CD4-positive, alpha-beta T cell (primary cell): ENCODE results near the gene CAPRIN1. TPM values are rescaled to one million over a fixed set of nuclear protein-coding genes. Genes with fewer than 3 reads are reported as not detected.

Source experiments
- ATAC-seq: fragments of 200-7000 bp; cut with Tn5 transposase; one replicate; pipeline ENCODE4 v1.10.0; 2022; ENCODE audit warnings: mild to moderate bottlenecking; ENCODE audit not compliant: poor library complexity
- CTCF ChIA-PET: fragments of 350-600 bp; sonication (Branson Sonifier 250); formaldehyde crosslinking; loops from one replicate; lab custom pipeline; 2021; ENCODE audit warnings: antibody characterized with exemption, inconsistent platforms; lab: Charles Lee
- POLR2A ChIA-PET: fragments of 350-600 bp; sonication (Branson Sonifier 250); formaldehyde crosslinking; loops from one replicate; lab custom pipeline; 2021; ENCODE audit warnings: antibody characterized with exemption, inconsistent platforms; lab: Charles Lee
- DNase-seq, 14 experiments: peaks; one replicate each; pipeline ENCODE4 v3.0.0-alpha.2; 2013 to 2020; ENCODE audit warnings: mixed read lengths in 2 of 14
- H3K27ac ChIP-seq, 2 donors: one replicate each; pipeline versions ENCODE4 v1.5.1 to v1.7.0; 2013; ENCODE audit warnings: low read length in 2 of 2, low read depth in 1 of 2, mild to moderate bottlenecking in 1 of 2
- H3K27me3 ChIP-seq, 2 experiments: 1 replicate in 1 of 2; 2 replicates in 1 of 2; pipeline versions ENCODE4 v1.6.1 to v1.7.0; 2013; ENCODE audit warnings: low read length in 2 of 2, control low read depth in 1 of 2, mild to moderate bottlenecking in 1 of 2, moderate library complexity in 1 of 2; ENCODE audit not compliant: insufficient read depth in 2 of 2, control insufficient read depth in 1 of 2
- H3K36me3 ChIP-seq: one replicate; pipeline ENCODE4 v1.6.1; 2013; ENCODE audit warnings: low read length, control low read depth; ENCODE audit not compliant: insufficient read depth
- H3K4me1 ChIP-seq: one replicate; pipeline ENCODE4 v1.6.1; 2013; ENCODE audit warnings: low read length, control low read depth; ENCODE audit not compliant: insufficient read depth
- H3K4me3 ChIP-seq: one replicate; pipeline ENCODE4 v1.5.1; 2013; ENCODE audit warnings: mild to moderate bottlenecking, low read length, moderate library complexity
- H3K9me3 ChIP-seq, 2 experiments: 1 replicate in 1 of 2; 2 replicates in 1 of 2; pipeline versions ENCODE4 v1.6.1 to v1.7.0; 2013; ENCODE audit warnings: low read length in 2 of 2, mild to moderate bottlenecking in 2 of 2, control low read depth in 1 of 2, moderate library complexity in 1 of 2; ENCODE audit not compliant: control insufficient read depth in 1 of 2, insufficient read depth in 1 of 2
- H3K27ac Mint-ChIP-seq: one replicate; pipeline ENCODE4 v1.8.0; 2020; ENCODE audit warnings: mixed read lengths
- H3K27me3 Mint-ChIP-seq: one replicate; pipeline ENCODE4 v1.8.0; 2021; ENCODE audit warnings: mixed read lengths
- H3K36me3 Mint-ChIP-seq: one replicate; pipeline ENCODE4 v1.8.0; 2021; ENCODE audit warnings: low read depth, mixed read lengths
- H3K4me1 Mint-ChIP-seq: one replicate; pipeline ENCODE4 v1.8.0; 2021; ENCODE audit warnings: low read depth, mixed read lengths
- H3K4me3 Mint-ChIP-seq: one replicate; pipeline ENCODE4 v1.8.0; 2020; ENCODE audit warnings: mild to moderate bottlenecking, mixed read lengths
- H3K9me3 Mint-ChIP-seq: one replicate; pipeline ENCODE4 v1.8.0; 2020; ENCODE audit warnings: mixed read lengths
- intact Hi-C, 2 experiments: fragments of 100-400 bp; cut with DNase I in 1 of 2; cut with micrococcal nuclease in 1 of 2; formaldehyde crosslinking; loops; one replicate each; pipeline versions ENCODE4 v1.15.1 to v1.9.0; 2023 to 2025; cut with DNase I, micrococcal nuclease
- total RNA-seq, 174 experiments: library from RNA in 2 of 174; stranded (reverse) in 2 of 174; gene quantifications; one replicate each; pipeline ENCODE4 v1.2.3 and lab custom pipeline; 2021 to 2026
- TF ChIP-seq, protein P1 (sequence below): fragments of 200-600 bp; IDR thresholded peaks from one replicate; pipeline ENCODE4 v1.8.0; 2022; ENCODE audit warnings: antibody characterized with exemption, mild to moderate bottlenecking

CAPRIN1 gene
- total RNA-seq, 2 experiments from 2014 or later: 107 TPM

DNA sequence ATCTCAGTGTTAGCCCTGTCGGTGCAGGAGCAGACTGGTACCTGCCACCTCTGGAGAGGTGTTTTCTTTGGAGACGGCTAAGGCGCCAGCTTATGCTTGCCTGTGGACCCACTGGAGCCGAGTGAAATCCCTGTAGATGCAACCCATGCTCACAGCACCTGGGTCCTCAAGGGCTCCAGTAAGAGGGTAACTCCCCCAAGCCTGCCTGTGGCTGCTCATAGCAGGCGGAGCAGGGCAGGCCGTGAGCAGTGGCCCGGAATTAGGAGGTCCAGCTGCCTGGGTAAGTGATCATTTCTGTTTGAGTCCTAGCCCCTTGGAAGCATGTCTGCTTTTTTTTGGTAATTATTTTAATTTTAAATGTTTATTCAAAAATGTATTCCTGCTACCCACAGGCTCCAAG is 97.7 kb downstream of the CAPRIN1 start:
- TF ChIP-seq, protein P1, sequence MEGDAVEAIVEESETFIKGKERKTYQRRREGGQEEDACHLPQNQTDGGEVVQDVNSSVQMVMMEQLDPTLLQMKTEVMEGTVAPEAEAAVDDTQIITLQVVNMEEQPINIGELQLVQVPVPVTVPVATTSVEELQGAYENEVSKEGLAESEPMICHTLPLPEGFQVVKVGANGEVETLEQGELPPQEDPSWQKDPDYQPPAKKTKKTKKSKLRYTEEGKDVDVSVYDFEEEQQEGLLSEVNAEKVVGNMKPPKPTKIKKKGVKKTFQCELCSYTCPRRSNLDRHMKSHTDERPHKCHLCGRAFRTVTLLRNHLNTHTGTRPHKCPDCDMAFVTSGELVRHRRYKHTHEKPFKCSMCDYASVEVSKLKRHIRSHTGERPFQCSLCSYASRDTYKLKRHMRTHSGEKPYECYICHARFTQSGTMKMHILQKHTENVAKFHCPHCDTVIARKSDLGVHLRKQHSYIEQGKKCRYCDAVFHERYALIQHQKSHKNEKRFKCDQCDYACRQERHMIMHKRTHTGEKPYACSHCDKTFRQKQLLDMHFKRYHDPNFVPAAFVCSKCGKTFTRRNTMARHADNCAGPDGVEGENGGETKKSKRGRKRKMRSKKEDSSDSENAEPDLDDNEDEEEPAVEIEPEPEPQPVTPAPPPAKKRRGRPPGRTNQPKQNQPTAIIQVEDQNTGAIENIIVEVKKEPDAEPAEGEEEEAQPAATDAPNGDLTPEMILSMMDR: no peak
- no peak overlapping the region for H3K27ac ChIP-seq
- Mint-ChIP-seq H3K36me3 (peaks cover 48% of the 10 kb centered on the region), H3K9me3 (no peaks in the 10 kb centered on the region), H3K4me1 (peaks cover 5% of the 10 kb centered on the region), H3K27ac (no peak overlapping the region), H3K27me3 (no peaks in the 10 kb centered on the region), H3K4me3 (no peak overlapping the region)
- ATAC-seq (no peak), DNase-seq (no peak)
- peaks cover 59% of the 10 kb centered on the region for H3K36me3 ChIP-seq
- no peak overlapping the region for H3K4me3 ChIP-seq
- no peaks in the 10 kb centered on the region for H3K27me3 ChIP-seq
- H3K4me1 ChIP-seq: no peaks in the 10 kb centered on the region
- ChIA-PET CTCF (no interaction called here), POLR2A (no interaction called here)
- no peaks in the 10 kb centered on the region for H3K9me3 ChIP-seq
- intact Hi-C loops: no loop called here

DNA sequence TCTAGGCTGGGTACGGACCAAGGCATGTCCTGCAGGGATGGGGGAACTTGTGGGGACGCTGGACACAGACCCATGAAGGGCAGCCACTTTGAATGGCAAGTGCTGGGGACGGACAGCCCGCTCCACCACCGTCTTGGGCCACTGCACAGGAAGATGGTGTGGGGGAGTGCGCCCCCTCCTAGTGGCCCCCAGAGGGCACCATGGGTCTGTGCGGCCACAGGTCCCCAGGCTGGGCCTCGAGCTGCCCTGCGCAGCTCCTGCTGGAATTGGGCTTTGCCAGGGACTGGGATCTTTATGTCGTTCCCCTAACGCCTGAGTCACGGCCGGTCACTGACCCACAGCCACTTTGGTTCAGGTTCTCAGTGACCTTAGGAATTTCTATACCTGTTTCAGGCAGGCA is 98.3 kb downstream of the CAPRIN1 start:
- H3K27ac Mint-ChIP-seq: no peak overlapping the region
- ChIA-PET POLR2A (no interaction called here), CTCF (interaction anchor here (1.0 kb wide), 1 partner anchor 25 kb away, joined by 3 read pairs; no protein-coding TSS in a partner anchor)
- H3K36me3 Mint-ChIP-seq: peaks cover 43% of the 10 kb centered on the region
- intact Hi-C loops: no loop called here
- Histone ChIP-seq H3K27ac (no peak overlapping the region), H3K4me3 (no peak overlapping the region), H3K36me3 (peaks cover 54% of the 10 kb centered on the region), H3K9me3 (no peaks in the 10 kb centered on the region), H3K4me1 (no peaks in the 10 kb centered on the region), H3K27me3 (no peaks in the 10 kb centered on the region)
- H3K27me3 Mint-ChIP-seq: no peaks in the 10 kb centered on the region
- H3K9me3 Mint-ChIP-seq: no peaks in the 10 kb centered on the region
- peaks cover 5% of the 10 kb centered on the region for H3K4me1 Mint-ChIP-seq
- TF ChIP-seq, protein P1: no peak
- peak in 3 of 14 experiments; percentile 19 to 35 (median 31) for DNase-seq
- H3K4me3 Mint-ChIP-seq: no peak overlapping the region
- ATAC-seq: no peak

DNA sequence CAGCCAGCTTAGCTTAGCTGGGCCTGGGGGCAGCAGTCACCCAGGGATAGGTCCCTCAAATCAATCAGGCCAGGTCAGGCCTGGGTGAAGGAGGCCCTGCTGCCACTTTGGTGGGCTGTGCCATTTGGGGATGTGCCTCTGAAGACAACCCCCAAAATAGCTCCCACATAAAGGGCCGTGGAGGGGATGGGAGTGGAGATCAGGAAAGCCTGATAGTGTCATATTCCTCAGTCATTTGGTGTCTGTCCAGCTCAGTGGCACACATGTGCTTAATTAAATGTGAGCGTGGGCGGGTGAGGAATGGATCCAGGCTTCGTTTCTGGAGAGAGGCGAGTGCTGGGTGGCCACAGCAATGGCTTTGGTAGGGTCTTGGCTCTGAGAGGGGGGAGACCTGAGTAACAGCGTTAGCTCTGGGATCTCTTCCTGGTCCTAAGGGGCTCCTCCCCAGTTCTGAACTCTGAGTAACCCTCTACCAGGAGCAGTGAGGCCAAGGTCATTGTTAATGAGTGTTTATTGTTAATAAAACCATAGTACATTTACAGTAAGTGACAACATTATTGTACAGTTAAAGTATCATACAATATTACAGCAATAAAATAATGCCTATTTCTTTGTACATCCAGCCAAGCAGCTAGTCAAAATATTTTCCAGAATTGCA is 99.1 kb downstream of the CAPRIN1 start:
- Histone ChIP-seq H3K27me3 (no peaks in the 10 kb centered on the region), H3K4me3 (no peak overlapping the region), H3K27ac (no peak overlapping the region), H3K9me3 (no peaks in the 10 kb centered on the region), H3K4me1 (no peaks in the 10 kb centered on the region), H3K36me3 (peaks cover 46% of the 10 kb centered on the region)
- intact Hi-C loops: no loop called here
- TF ChIP-seq, protein P1: no peak
- POLR2A ChIA-PET: no interaction called here
- Mint-ChIP-seq H3K4me3 (no peak overlapping the region), H3K9me3 (no peaks in the 10 kb centered on the region), H3K27ac (no peak overlapping the region), H3K4me1 (peaks cover 5% of the 10 kb centered on the region), H3K36me3 (peaks cover 35% of the 10 kb centered on the region), H3K27me3 (no peaks in the 10 kb centered on the region)
- CTCF ChIA-PET: interaction anchor here (1.0 kb wide), 1 partner anchor 24 kb away, joined by 3 read pairs; no protein-coding TSS in a partner anchor
- ATAC-seq (no peak), DNase-seq (no peak)

Other genes starting within 250 kb of the CAPRIN1 start
- under 1 TPM; 0.61 to 0.80 TPM for gene LMO2, start 159.7 kb upstream of the CAPRIN1 start, total RNA-seq
- 10 to 100 TPM; 50.1 to 55.6 TPM for gene NAT10, start 53.9 kb downstream of the CAPRIN1 start, total RNA-seq